Ectodermal cell (in vitro differentiated cells): ENCODE data around the gene KHDRBS2.

ENCODE experiments used
- H3K27ac ChIP-seq: 2 replicates; pipeline ENCODE4 v1.7.0; 2013; ENCODE audit warnings: mild to moderate bottlenecking, low read depth, low read length; ENCODE audit not compliant: insufficient read depth, poor library complexity, severe bottlenecking
- H3K27me3 ChIP-seq: 2 replicates; pipeline ENCODE4 v1.7.0; 2013; ENCODE audit warnings: mild to moderate bottlenecking, low read length; ENCODE audit not compliant: insufficient read depth, control insufficient read depth, poor library complexity, severe bottlenecking
- H3K36me3 ChIP-seq: one replicate; pipeline ENCODE4 v1.7.0; 2013; ENCODE audit warnings: low read length; ENCODE audit not compliant: control insufficient read depth, insufficient read depth
- H3K4me1 ChIP-seq: one replicate; pipeline ENCODE4 v1.7.0; 2013; ENCODE audit warnings: low read length; ENCODE audit not compliant: control insufficient read depth, insufficient read depth
- H3K4me3 ChIP-seq: 2 replicates; pipeline ENCODE4 v1.7.0; 2013; ENCODE audit warnings: low read depth, low read length, control low read depth; ENCODE audit not compliant: insufficient read depth
- H3K9me3 ChIP-seq: 2 replicates; pipeline ENCODE4 v1.7.0; 2013; ENCODE audit warnings: mild to moderate bottlenecking, low read length, moderate library complexity; ENCODE audit not compliant: control insufficient read depth
- WGBS, 2 experiments: methylation state at CpG; one replicate each; pipeline ENCODE4 v1.1.7; 2013; ENCODE audit warnings: missing lambda C conversion rate in 2 of 2; 5-methylcytosine and 5-hydroxymethylcytosine counted together

Gene KHDRBS2

DNA sequence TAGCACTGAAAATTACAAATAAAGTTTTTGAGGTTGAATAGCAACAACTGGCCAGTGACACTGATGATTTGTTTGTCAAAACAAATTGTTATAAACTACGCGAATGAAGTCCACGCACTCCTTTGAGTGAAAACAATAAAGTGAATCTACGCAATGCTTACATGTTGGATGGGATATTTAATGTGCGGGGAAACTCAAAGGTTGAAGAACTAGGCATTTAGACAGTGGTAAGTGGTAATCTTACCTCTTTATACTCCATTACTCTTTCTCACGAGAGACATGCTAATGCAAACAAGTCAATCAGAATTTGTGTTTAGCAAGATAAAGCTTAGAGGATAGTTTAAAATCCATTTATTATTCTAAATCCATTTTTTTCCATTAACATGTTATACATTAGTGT lies 606.4 kb downstream of the KHDRBS2 start:
- no peaks in the 10 kb centered on the region for H3K4me1 ChIP-seq
- no peaks in the 10 kb centered on the region for H3K9me3 ChIP-seq
- 97% methylated on average over 5 of the region's 6 CpGs for WGBS, 2 experiments
- no peak overlapping the region for H3K4me3 ChIP-seq
- no peaks in the 10 kb centered on the region for H3K36me3 ChIP-seq
- no peaks in the 10 kb centered on the region for H3K27me3 ChIP-seq
- no peak overlapping the region for H3K27ac ChIP-seq

DNA sequence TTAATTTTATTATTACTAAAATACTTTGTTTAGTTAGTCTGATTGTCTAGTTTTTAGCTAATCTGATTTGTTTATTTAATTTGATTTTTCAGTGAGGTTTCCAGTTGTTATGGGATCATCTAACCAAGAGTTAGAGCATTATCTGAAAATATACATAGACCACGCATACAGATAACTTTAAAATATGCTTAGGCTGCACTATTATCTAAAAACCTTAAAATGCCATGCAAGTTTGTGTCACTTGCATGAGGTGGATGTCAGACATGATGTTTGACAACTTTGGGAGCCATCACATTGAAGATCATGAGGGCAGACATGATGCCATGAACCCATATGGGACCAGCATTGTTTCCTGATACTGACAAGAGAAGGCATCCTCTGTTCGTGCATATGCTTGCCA lies 610.3 kb downstream of the KHDRBS2 start:
- no peak overlapping the region for H3K4me3 ChIP-seq
- no peaks in the 10 kb centered on the region for H3K9me3 ChIP-seq
- 85 to 92% methylated on average over 1 to 2 of the region's 2 CpGs for WGBS, 2 experiments
- H3K27me3 ChIP-seq, result no peaks in the 10 kb centered on the region
- no peaks in the 10 kb centered on the region for H3K36me3 ChIP-seq
- no peaks in the 10 kb centered on the region for H3K4me1 ChIP-seq
- H3K27ac ChIP-seq, result no peak overlapping the region

DNA sequence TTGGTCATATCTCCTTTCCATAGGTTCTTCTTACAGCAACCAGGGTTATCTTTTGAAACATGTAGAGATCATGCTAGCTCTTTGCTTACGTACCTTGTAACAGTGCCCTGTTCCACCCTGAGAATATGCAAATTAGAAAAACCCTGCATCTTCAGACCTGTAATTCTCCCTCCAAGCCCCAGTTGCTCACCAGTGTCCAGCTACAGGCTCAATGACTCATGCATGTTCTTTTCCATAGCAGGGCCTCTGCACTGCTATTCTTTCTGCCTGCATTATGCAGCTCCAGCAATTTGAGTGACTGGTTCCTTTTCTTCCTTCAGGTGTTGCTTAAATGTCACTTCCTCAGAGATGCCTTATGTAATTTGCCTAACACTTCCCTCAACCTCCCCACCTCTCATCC lies 636.2 kb downstream of the KHDRBS2 start:
- Histone ChIP-seq H3K9me3 (no peaks in the 10 kb centered on the region), H3K4me3 (no peak overlapping the region), H3K27me3 (no peaks in the 10 kb centered on the region), H3K4me1 (no peaks in the 10 kb centered on the region), H3K36me3 (no peaks in the 10 kb centered on the region), H3K27ac (no peak overlapping the region)
- WGBS, 2 experiments, result 90 to 95% methylated on average over 1 of the region's 1 CpG

DNA sequence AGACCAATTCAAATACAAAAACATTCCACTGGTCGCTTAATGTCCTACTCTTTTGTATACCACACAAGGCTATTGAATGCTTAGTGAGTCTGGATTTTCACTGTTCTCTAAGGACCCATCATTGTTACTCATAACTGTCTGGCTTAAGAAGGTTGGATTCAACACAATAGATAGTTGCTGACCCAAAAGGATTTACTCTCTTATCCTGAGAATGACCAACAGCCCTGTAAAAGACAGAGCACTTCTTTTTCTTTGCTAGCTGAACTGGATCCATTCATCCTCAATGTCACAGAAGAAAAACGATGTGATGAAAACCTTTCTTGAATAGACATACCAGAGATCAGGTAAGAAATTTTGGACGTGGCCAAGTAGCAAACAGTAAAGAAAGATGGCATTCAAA lies 645.6 kb downstream of the KHDRBS2 start:
- H3K4me3 ChIP-seq, result no peak overlapping the region
- H3K36me3 ChIP-seq, result no peaks in the 10 kb centered on the region
- no peaks in the 10 kb centered on the region for H3K9me3 ChIP-seq
- H3K4me1 ChIP-seq, result no peaks in the 10 kb centered on the region
- no peaks in the 10 kb centered on the region for H3K27me3 ChIP-seq
- no peak overlapping the region for H3K27ac ChIP-seq
- 90 to 91% methylated on average over 3 of the region's 3 CpGs for WGBS, 2 experiments
